Right lobe of liver (tissue), 6 donors: ENCODE measurements around the gene LTO1. TPM values are rescaled to one million over a fixed set of nuclear protein-coding genes. Genes with fewer than 3 reads are reported as not detected.

Experiments used
- ATAC-seq, 4 donors: fragments of 200-7000 bp; cut with Tn5 transposase; one replicate each; pipeline ENCODE4 v1.9.1; 2020; ENCODE audit warnings: mild to moderate bottlenecking in 4 of 4, moderate library complexity in 4 of 4
- DNase-seq, 3 donors: peaks; one replicate each; pipeline ENCODE4 v3.0.0-alpha.2; 2020
- H3K27ac ChIP-seq, 3 donors: fragments of 200-600 bp; one replicate each; pipeline ENCODE4 v1.8.0; 2022
- H3K27me3 ChIP-seq, 2 donors: fragments of 200-600 bp; one replicate each; pipeline ENCODE4 v1.8.0; 2022
- H3K36me3 ChIP-seq, 4 donors: fragments of 200-600 bp; sonication (generic) in 1 of 4; one replicate each; pipeline versions ENCODE4 v1.5.1 to v1.8.0; 2017 to 2022; ENCODE audit warnings: control low read depth in 1 of 4
- H3K4me1 ChIP-seq, 4 donors: fragments of 200-600 bp; sonication (generic) in 1 of 4; one replicate each; pipeline versions ENCODE4 v1.5.1 to v1.8.0; 2017 to 2022; ENCODE audit warnings: control low read depth in 1 of 4
- H3K4me3 ChIP-seq, 3 donors: fragments of 200-600 bp; one replicate each; pipeline ENCODE4 v1.8.0; 2022
- H3K9me3 ChIP-seq, 4 donors: fragments of 200-600 bp; sonication (generic) in 1 of 4; one replicate each; pipeline versions ENCODE4 v1.5.1 to v1.8.0; 2017 to 2022; ENCODE audit warnings: control low read depth in 1 of 4
- CTCF ChIP-seq, 4 donors: fragments of 200-600 bp in 3 of 4; fragments of 450-650 bp in 1 of 4; IDR thresholded peaks; one replicate each; pipeline versions ENCODE4 v1.5.1 to v1.8.0; 2016 to 2022; ENCODE audit warnings: antibody characterized with exemption in 4 of 4, mild to moderate bottlenecking in 2 of 4
- POLR2A ChIP-seq: fragments of 450-650 bp; IDR thresholded peaks from one replicate; pipeline ENCODE4 v1.6.1; 2017; ENCODE audit warnings: antibody characterized with exemption, mild to moderate bottlenecking
- WGBS: methylation state at CpG from one replicate; pipeline ENCODE4 v1.1.6; 2018; ENCODE audit warnings: low coverage, low lambda C conversion rate; ENCODE audit not compliant: insufficient coverage; ENCODE audit errors: missing lambda C conversion rate; 5-methylcytosine and 5-hydroxymethylcytosine counted together
- intact Hi-C, 2 donors: fragments of 100-400 bp; cut with DNase I; formaldehyde crosslinking; loops; one replicate each; pipeline versions ENCODE4 v1.11.2 to v1.14.1; 2022
- total RNA-seq, 6 experiments: library from RNA; depleted of rRNA in 2 of 6; stranded (reverse); fragments of >200 nt in 2 of 6; fragmentation: NEBNext Ultra II Directional in 3 of 6; extraction: Animal tissue kit (Norgen Biotek cat#: 25700) in 3 of 6; gene quantifications; one replicate each; pipeline versions ENCODE4 v1.1.0 to v1.2.4, GENCODE V29; 2016 to 2023
- donor health status: DM: no; HTN: yes; CAD: no.
- donor health status: DM: no; HTN: no; CAD: no.
- donor health status: DM: no; HTN: no; CAD: no.
- donor health status: DM: no; HTN: yes; CAD: no.
- donor health status: DM: no; HTN: yes; CAD: no.

LTO1 gene
- total RNA-seq, 6 experiments from 2014 or later: 4.1 to 7.9 (median 5.6) TPM

- intact Hi-C loops: no loop called here
- TF ChIP-seq POLR2A: peak; percentile 35
- peak; percentile 90 to 98 (median 92) for TF ChIP-seq CTCF (IDR thresholded peaks at IDR 0.05)
- peak overlapping the region; percentile 65 to 84 (median 81) for H3K27ac ChIP-seq
- no peaks in the 10 kb centered on the region for H3K27me3 ChIP-seq
- H3K4me1 ChIP-seq: peaks cover 0 to 38% (median 18%) of the 10 kb centered on the region in 4 donors
- H3K4me3 ChIP-seq: peak overlapping the region; percentile 73 to 94 (median 75)
- H3K9me3 ChIP-seq: no peaks in the 10 kb centered on the region
- peak; percentile 84 to 86 (median 85) for DNase-seq
- under 1% methylated on average over 22 of the region's 81 CpGs for WGBS
- H3K36me3 ChIP-seq: peaks cover 0 to 17% (median 3%) of the 10 kb centered on the region in 4 donors
- peak; percentile 56 to 72 (median 70) for ATAC-seq
Measured at GRCh38 chr11:69642913-69643632, 32.1 kb downstream of the LTO1 start.

- TF ChIP-seq CTCF (IDR thresholded peaks at IDR 0.05) (no peak), POLR2A (no peak)
- Histone ChIP-seq H3K4me3 (peak overlapping the region; percentile 73 to 94 (median 75)), H3K36me3 (peaks cover 0 to 12% (median 3%) of the 10 kb centered on the region in 4 donors), H3K27ac (peak overlapping the region; percentile 65 to 84 (median 81)), H3K27me3 (no peaks in the 10 kb centered on the region), H3K4me1 (peaks cover 0 to 42% (median 20%) of the 10 kb centered on the region in 4 donors), H3K9me3 (no peaks in the 10 kb centered on the region)
- WGBS: 0% methylated on average over 10 of the region's 40 CpGs
- DNase-seq (peak; percentile 65 to 71 (median 68)), ATAC-seq (peak; percentile 5 to 30 (median 17))
- intact Hi-C loops: no loop called here
Measured at GRCh38 chr11:69642549-69642912, 32.6 kb downstream of the LTO1 start.

GRCh38 chr11:69641681-69642548 lies 33.2 kb downstream of the LTO1 start:
- intact Hi-C loops: no loop called here
- 1% methylated on average over 33 of the region's 68 CpGs for WGBS
- peak in 2 of 3 donors; percentile 30 to 54 for DNase-seq
- peaks cover 0 to 48% (median 20%) of the 10 kb centered on the region in 4 donors for H3K4me1 ChIP-seq
- H3K27me3 ChIP-seq: no peaks in the 10 kb centered on the region
- H3K9me3 ChIP-seq: no peaks in the 10 kb centered on the region
- no peak for ATAC-seq
- TF ChIP-seq CTCF (IDR thresholded peaks at IDR 0.05): no peak
- no peak for TF ChIP-seq POLR2A
- peak overlapping the region; percentile 73 to 94 (median 75) for H3K4me3 ChIP-seq
- peak overlapping the region; percentile 65 to 84 (median 81) for H3K27ac ChIP-seq
- peaks cover 0 to 9% (median 3%) of the 10 kb centered on the region in 4 donors for H3K36me3 ChIP-seq

- WGBS: 0% methylated on average over 6 of the region's 49 CpGs
- H3K4me3 ChIP-seq: peak within 1 kb of the TSS; percentile 73 to 94 (median 75)
- H3K4me1 ChIP-seq: peaks cover 0 to 56% (median 20%) of the 10 kb centered on the region in 4 donors
- no peaks in the 10 kb centered on the region for H3K27me3 ChIP-seq
- peak; percentile 56 to 67 (median 64) for ATAC-seq
- peak; percentile 81 to 88 (median 88) for DNase-seq
- H3K9me3 ChIP-seq: no peaks in the 10 kb centered on the region
- TF ChIP-seq CTCF (IDR thresholded peaks at IDR 0.05) (peak in 2 of 4 donors; percentile 6 to 14), POLR2A (peak; percentile 97)
- peaks cover 0 to 9% (median 3%) of the 10 kb centered on the region in 4 donors for H3K36me3 ChIP-seq
- intact Hi-C loops: no loop called here
- peak within 1 kb of the TSS; percentile 65 to 84 (median 81) for H3K27ac ChIP-seq
Measured at GRCh38 chr11:69640995-69641581, 34.1 kb downstream of the LTO1 start, which contains the start of gene CCND1. CCND1 (plus strand) TSS chr11:69641156; CDS start chr11:69641314, 158 bp downstream.
